CD14-positive monocyte (primary cell): Measurements from ENCODE around the gene CIBAR2. TPM values are rescaled to one million over a fixed set of nuclear protein-coding genes. Genes with fewer than 3 reads are reported as not detected.
A peak's percentile ranks its signal among the peaks of the same experiment; 100 is the strongest.
"Not testable (repeated sequence)": the region's sequence is repeated elsewhere in the genome, so short reads cannot be mapped to it uniquely, and the experiment has no call there.

Source experiments
- DNase-seq, 3 donors: peaks; one replicate each; pipeline ENCODE4 v3.0.0-alpha.2; 2011 to 2022
- H2AFZ ChIP-seq: 2 replicates; pipeline ENCODE4 v1.6.0; 2012; ENCODE audit warnings: mild to moderate bottlenecking, low read depth, low read length, inconsistent platforms; ENCODE audit not compliant: insufficient read depth, poor library complexity, severe bottlenecking
- H3K27ac ChIP-seq, 2 donors: 1 replicate in 1 of 2; 2 replicates in 1 of 2; pipeline ENCODE4 v1.5.1; 2012 to 2013; ENCODE audit warnings: low read length in 2 of 2, control low read depth in 1 of 2, inconsistent platforms in 1 of 2, low read depth in 1 of 2, mild to moderate bottlenecking in 1 of 2
- H3K27me3 ChIP-seq, 2 donors: one replicate each; pipeline versions ENCODE4 v1.6.0 to v1.6.1; 2011 to 2013; ENCODE audit warnings: low read length in 2 of 2; ENCODE audit not compliant: control insufficient read depth in 2 of 2, insufficient read depth in 2 of 2
- H3K36me3 ChIP-seq, 2 donors: replicated peaks in 1 of 2; 1 replicate in 1 of 2; 2 replicates in 1 of 2; pipeline versions ENCODE4 v1.5.1 to v1.6.1; 2012 to 2013; ENCODE audit warnings: low read length in 2 of 2, control low read depth in 1 of 2, inconsistent platforms in 1 of 2, mild to moderate bottlenecking in 1 of 2; ENCODE audit not compliant: insufficient read depth in 2 of 2, control insufficient read depth in 1 of 2
- H3K4me1 ChIP-seq, 2 donors: 1 replicate in 1 of 2; 2 replicates in 1 of 2; pipeline versions ENCODE4 v1.5.1 to v1.6.1; 2012 to 2013; ENCODE audit warnings: low read length in 2 of 2, control low read depth in 1 of 2, inconsistent platforms in 1 of 2, mild to moderate bottlenecking in 1 of 2, moderate library complexity in 1 of 2; ENCODE audit not compliant: insufficient read depth in 2 of 2, control insufficient read depth in 1 of 2
- H3K4me2 ChIP-seq: replicated peaks from 2 replicates; pipeline ENCODE3; 2012; ENCODE audit warnings: low read length, moderate library complexity, mild to moderate bottlenecking; ENCODE audit not compliant: poor library complexity, severe bottlenecking; ENCODE audit errors: extremely low read depth
- H3K4me3 ChIP-seq, 3 experiments: fragments of 200-600 bp in 1 of 3; sonication (generic) in 1 of 3; replicated peaks in 1 of 3; 1 replicate in 2 of 3; 2 replicates in 1 of 3; pipeline ENCODE4 v1.5.1; 2011 to 2013; ENCODE audit warnings: low read length in 3 of 3, mild to moderate bottlenecking in 3 of 3, control low read depth in 2 of 3, low read depth in 2 of 3, inconsistent platforms in 1 of 3, moderate library complexity in 1 of 3
- H3K79me2 ChIP-seq: 2 replicates; pipeline ENCODE4 v1.6.0; 2012; ENCODE audit warnings: mild to moderate bottlenecking, control low read depth, inconsistent platforms, low read length, moderate library complexity; ENCODE audit not compliant: insufficient read depth
- H3K9ac ChIP-seq: 2 replicates; pipeline ENCODE4 v1.6.0; 2017; ENCODE audit warnings: low read length, mild to moderate bottlenecking; ENCODE audit not compliant: insufficient read depth, poor library complexity, severe bottlenecking
- H3K9me3 ChIP-seq, 2 donors: replicated peaks in 1 of 2; 1 replicate in 1 of 2; 2 replicates in 1 of 2; pipeline versions ENCODE4 v1.5.1 to v1.6.1; 2012 to 2013; ENCODE audit warnings: low read length in 2 of 2, control low read depth in 1 of 2; ENCODE audit not compliant: control insufficient read depth in 1 of 2, insufficient read depth in 1 of 2
- H4K20me1 ChIP-seq: 2 replicates; pipeline ENCODE4 v1.6.0; 2012; ENCODE audit warnings: mild to moderate bottlenecking, low read length, control low read depth, moderate library complexity; ENCODE audit not compliant: insufficient read depth
- H3K27ac Mint-ChIP-seq, 7 donors: one replicate each; pipeline ENCODE4 v1.8.0; 2020; ENCODE audit warnings: mild to moderate bottlenecking in 7 of 7, mixed read lengths in 7 of 7, moderate library complexity in 6 of 7, inconsistent platforms in 2 of 7
- H3K27me3 Mint-ChIP-seq, 3 donors: one replicate each; pipeline ENCODE4 v1.8.0; 2021 to 2022; ENCODE audit warnings: low read depth in 3 of 3, mild to moderate bottlenecking in 3 of 3, mixed read lengths in 3 of 3, moderate library complexity in 3 of 3, inconsistent platforms in 1 of 3
- H3K36me3 Mint-ChIP-seq, 2 donors: one replicate each; pipeline ENCODE4 v1.8.0; 2020; ENCODE audit warnings: mixed read lengths in 2 of 2, inconsistent platforms in 1 of 2, mild to moderate bottlenecking in 1 of 2
- H3K4me1 Mint-ChIP-seq: one replicate; pipeline ENCODE4 v1.8.0; 2020; ENCODE audit warnings: mild to moderate bottlenecking, mixed read lengths
- H3K4me3 Mint-ChIP-seq, 2 donors: one replicate each; pipeline ENCODE4 v1.8.0; 2020; ENCODE audit warnings: mild to moderate bottlenecking in 2 of 2, mixed read lengths in 2 of 2, moderate library complexity in 1 of 2
- H3K9me3 Mint-ChIP-seq, 7 donors: one replicate each; pipeline ENCODE4 v1.8.0; 2020 to 2022; ENCODE audit warnings: mixed read lengths in 7 of 7, mild to moderate bottlenecking in 6 of 7, moderate library complexity in 6 of 7, inconsistent platforms in 2 of 7
- CTCF ChIP-seq: fragments of 200-600 bp; IDR thresholded peaks from one replicate; pipeline ENCODE4 v1.8.0; 2022; ENCODE audit warnings: antibody characterized with exemption, mild to moderate bottlenecking
- WGBS: methylation state at CpG from one replicate; pipeline ENCODE4 v1.1.5; 2013; ENCODE audit warnings: missing lambda C conversion rate; ENCODE audit not compliant: insufficient coverage; 5-methylcytosine and 5-hydroxymethylcytosine counted together
- intact Hi-C, 2 donors: fragments of 100-400 bp; cut with micrococcal nuclease; formaldehyde crosslinking; loops; one replicate each; pipeline versions ENCODE4 v1.15.0 to v1.15.1; 2023
- polyA plus RNA-seq, 3 donors: library from polyadenylated mRNA; depleted of rRNA in 1 of 3; unstranded in 2 of 3; stranded (reverse) in 1 of 3; fragments of 300-500 nt in 2 of 3; fragments of >200 nt in 1 of 3; fragmentation: Illumina TruSeq in 2 of 3; gene quantifications; 1 replicate in 2 of 3; 2 replicates in 1 of 3; pipeline ENCODE4 v1.2.3, GENCODE V29; 2012 to 2021

Gene CIBAR2
- polyA plus RNA-seq, 3 donors: not detected

- H3K27ac ChIP-seq: no peak overlapping the region
- Mint-ChIP-seq H3K27me3 (peaks cover 13 to 17% (median 14%) of the 10 kb centered on the region in 3 donors), H3K4me1 (no peaks in the 10 kb centered on the region), H3K4me3 (no peak overlapping the region), H3K9me3 (no peaks in the 10 kb centered on the region), H3K36me3 (no peaks in the 10 kb centered on the region), H3K27ac (no peak overlapping the region)
- WGBS: 88% methylated on average over 33 of the region's 34 CpGs
- no peaks in the 10 kb centered on the region for H4K20me1 ChIP-seq
- no peak for TF ChIP-seq CTCF
- H3K36me3 ChIP-seq: no peaks in the 10 kb centered on the region
- no peak overlapping the region for H3K4me3 ChIP-seq
- DNase-seq: no peak
- H3K27me3 ChIP-seq: peaks cover 0 to 9% of the 10 kb centered on the region in 2 donors
- H3K4me1 ChIP-seq: no peaks in the 10 kb centered on the region
- no peak overlapping the region for H3K9ac ChIP-seq
- H3K9me3 ChIP-seq: peaks cover 0 to 3% of the 10 kb centered on the region in 2 donors
- H3K79me2 ChIP-seq: no peaks in the 10 kb centered on the region
- H3K4me2 ChIP-seq: no peak overlapping the region
- H2AFZ ChIP-seq: no peak overlapping the region
- intact Hi-C loops: no loop called here
These were observed 11.8 kb upstream of the CIBAR2 start for GRCh38 chr16:85123891-85124635.

- H3K4me3 ChIP-seq, H3K4me1 Mint-ChIP-seq, H3K9me3 ChIP-seq, H3K27ac ChIP-seq, H3K27me3 ChIP-seq, H3K9ac ChIP-seq, H3K36me3 Mint-ChIP-seq, H3K27ac Mint-ChIP-seq, H3K4me2 ChIP-seq, H3K9me3 Mint-ChIP-seq, H3K79me2 ChIP-seq, H2AFZ ChIP-seq, H3K36me3 ChIP-seq, intact Hi-C loops, DNase-seq, H4K20me1 ChIP-seq, H3K4me1 ChIP-seq: not testable (repeated sequence)
- H3K27me3 Mint-ChIP-seq: peaks cover 13 to 17% (median 16%) of the 10 kb centered on the region in 3 donors
- H3K4me3 Mint-ChIP-seq: peak overlapping the region in 1 of 2 donors; percentile 42
- WGBS: 80% methylated on average over 2 of the region's 6 CpGs
These were observed 11.2 kb upstream of the CIBAR2 start for GRCh38 chr16:85123441-85123840.
